HepG2 (cell line): ENCODE results near the gene PWWP2A.

Experiments
- CBX5 ChIP-seq: sonication (generic); formaldehyde crosslinking; IDR thresholded peaks from 2 replicates; pipeline ENCODE4 v1.4.0; 2020; ENCODE audit warnings: missing genetic modification reagents, borderline replicate concordance
- CENPX ChIP-seq: sonication (generic); formaldehyde crosslinking; IDR thresholded peaks from 2 replicates; pipeline ENCODE4 v1.9.0; 2021; ENCODE audit warnings: mild to moderate bottlenecking, missing genetic modification reagents, moderate library complexity
- CHD2 ChIP-seq: IDR thresholded peaks from 2 replicates; pipeline ENCODE4 v1.6.1; 2011; ENCODE audit warnings: low read depth, low read length, improper control_type of control experiment
- CTCF ChIP-seq: sonication (generic); formaldehyde crosslinking; IDR thresholded peaks from 2 replicates; pipeline ENCODE4 v1.5.0; 2020; ENCODE audit warnings: mild to moderate bottlenecking, missing genetic modification reagents, moderate library complexity
- HNF1B ChIP-seq: sonication (generic); formaldehyde crosslinking; IDR thresholded peaks from 2 replicates; pipeline ENCODE4 v1.5.1; 2020; ENCODE audit warnings: mild to moderate bottlenecking, moderate library complexity, missing genetic modification reagents
- KLF15 ChIP-seq: sonication (generic); formaldehyde crosslinking; IDR thresholded peaks from 2 replicates; pipeline ENCODE4 v1.8.1; 2023; ENCODE audit warnings: borderline replicate concordance, mild to moderate bottlenecking, inconsistent platforms, missing genetic modification reagents, mixed read lengths
- MAX ChIP-seq: IDR thresholded peaks from 2 replicates; pipeline ENCODE4 v1.6.1; 2012; ENCODE audit warnings: inconsistent platforms
- ZBTB20 ChIP-seq: sonication (generic); formaldehyde crosslinking; IDR thresholded peaks from 2 replicates; pipeline ENCODE4 v1.8.1; 2023; ENCODE audit warnings: missing genetic modification reagents, low read depth, mild to moderate bottlenecking, borderline replicate concordance
- ZBTB44 ChIP-seq: sonication (generic); formaldehyde crosslinking; IDR thresholded peaks from 2 replicates; pipeline ENCODE4 v1.4.0; 2020; ENCODE audit warnings: missing genetic modification reagents
- ZFP36 ChIP-seq: fragments of 150-350 bp; IDR thresholded peaks from 2 replicates; pipeline ENCODE4 v1.6.1; 2018; ENCODE audit warnings: borderline replicate concordance, low read length, low read depth; ENCODE audit not compliant: partially characterized antibody
- ZNF280D ChIP-seq: sonication (generic); formaldehyde crosslinking; IDR thresholded peaks from 2 replicates; pipeline ENCODE4 v1.5.1; 2020; ENCODE audit warnings: mild to moderate bottlenecking, missing genetic modification reagents
- ZNF337 ChIP-seq: sonication (generic); formaldehyde crosslinking; IDR thresholded peaks from 2 replicates; pipeline ENCODE4 v1.5.1; 2020; ENCODE audit warnings: missing genetic modification reagents, low read depth, mild to moderate bottlenecking, borderline replicate concordance

GRCh38 chr5:160162910-160163309, 43.7 kb upstream of the PWWP2A start:
- TF ChIP-seq KLF15 (CRISPR knock-in tag) (no peak), CTCF (no peak), ZNF280D (CRISPR knock-in tag) (no peak), MAX (no peak), ZBTB20 (no peak), HNF1B (CRISPR knock-in tag) (no peak), CBX5 (CRISPR knock-in tag) (no peak), ZFP36 (no peak), ZBTB44 (no peak), ZNF337 (CRISPR knock-in tag) (no peak), CHD2 (no peak), CENPX (CRISPR knock-in tag) (no peak)
